HK-2 (cell line): ENCODE measurements around the gene NOS3.

Source experiments
- DNase-seq: peaks from one replicate; pipeline ENCODE4 v3.0.0-alpha.2; 2018; ENCODE audit not compliant: unreplicated experiment

NOS3 gene

GRCh38 chr7:150979713-150980390 is 11.0 kb upstream of the NOS3 start:
- DNase-seq, result no peak

- no peak for DNase-seq
These were observed 10.2 kb upstream of the NOS3 start for GRCh38 chr7:150980663-150981062.

- no peak for DNase-seq
These were observed 9.2 kb upstream of the NOS3 start for GRCh38 chr7:150981644-150982043.

- no peak for DNase-seq
These were observed 8.5 kb upstream of the NOS3 start for GRCh38 chr7:150982351-150982750.

GRCh38 chr7:150983893-150984368 is 6.9 kb upstream of the NOS3 start:
- no peak for DNase-seq

GRCh38 chr7:150986099-150986512 is 4.7 kb upstream of the NOS3 start:
- DNase-seq, result peak; percentile 43

- DNase-seq, result no peak
These were observed 4.3 kb upstream of the NOS3 start for GRCh38 chr7:150986556-150986955.

GRCh38 chr7:150988230-150989226 is 2.3 kb upstream of the NOS3 start:
- DNase-seq, result no peak

GRCh38 chr7:150989456-150989855 is 1.4 kb upstream of the NOS3 start:
- DNase-seq, result no peak

- no peak for DNase-seq
These were observed 1.3 kb downstream of the NOS3 start for GRCh38 chr7:150992051-150992640.

GRCh38 chr7:150992833-150993302 is 2.1 kb downstream of the NOS3 start:
- DNase-seq, result no peak

- no peak for DNase-seq
These were observed 2.7 kb downstream of the NOS3 start for GRCh38 chr7:150993511-150993910.

GRCh38 chr7:150994141-150994837 is 3.5 kb downstream of the NOS3 start:
- no peak for DNase-seq

GRCh38 chr7:150994838-150995510 is 4.2 kb downstream of the NOS3 start:
- DNase-seq, result no peak

GRCh38 chr7:150996376-150997074 is 5.7 kb downstream of the NOS3 start:
- no peak for DNase-seq

- no peak for DNase-seq
These were observed 6.3 kb downstream of the NOS3 start for GRCh38 chr7:150997075-150997511.

GRCh38 chr7:150997817-150998216 is 7.0 kb downstream of the NOS3 start:
- DNase-seq, result no peak

- DNase-seq, result no peak
These were observed 7.5 kb downstream of the NOS3 start for GRCh38 chr7:150998341-150998740.

GRCh38 chr7:150999001-150999400 is 8.2 kb downstream of the NOS3 start:
- no peak for DNase-seq

- no peak for DNase-seq
These were observed 8.8 kb downstream of the NOS3 start for GRCh38 chr7:150999497-151000230.
